Ovary (tissue), 9 donors: ENCODE data around the gene SPATC1L. TPM values are rescaled to one million over a fixed set of nuclear protein-coding genes. Genes with fewer than 3 reads are reported as not detected.
A peak's percentile ranks its signal among the peaks of the same experiment; 100 is the strongest.

ENCODE experiments used
- DNase-seq, 5 donors: peaks; one replicate each; pipeline ENCODE4 v3.0.0-alpha.2; 2019 to 2020
- H3K27ac ChIP-seq, 2 donors: fragments of 200-600 bp; one replicate each; pipeline versions ENCODE4 v1.5.1 to v1.8.0; 2019 to 2022
- H3K27me3 ChIP-seq: fragments of 200-600 bp; one replicate; pipeline ENCODE4 v1.8.0; 2022
- H3K36me3 ChIP-seq: fragments of 200-600 bp; sonication (generic); one replicate; pipeline ENCODE4 v1.5.1; 2019
- H3K4me1 ChIP-seq: one replicate; pipeline ENCODE4 v1.8.1; 2013; ENCODE audit warnings: mild to moderate bottlenecking, moderate library complexity; ENCODE audit not compliant: insufficient read depth
- H3K4me3 ChIP-seq: fragments of 200-600 bp; sonication (generic); one replicate; pipeline ENCODE4 v1.5.1; 2017
- H3K9me3 ChIP-seq, 2 donors: fragments of 200-600 bp in 1 of 2; sonication (generic) in 1 of 2; one replicate each; pipeline versions ENCODE4 v1.5.1 to v1.8.1; 2013 to 2019; ENCODE audit warnings: mild to moderate bottlenecking in 1 of 2, moderate library complexity in 1 of 2
- EP300 ChIP-seq: sonication (generic); formaldehyde crosslinking; IDR thresholded peaks from one replicate; pipeline ENCODE4 v1.6.1; 2017; ENCODE audit warnings: antibody characterized with exemption
- POLR2A ChIP-seq: fragments of 450-650 bp; IDR thresholded peaks from one replicate; pipeline ENCODE4 v1.6.1; 2017; ENCODE audit warnings: antibody characterized with exemption, mild to moderate bottlenecking, moderate library complexity
- WGBS, 3 donors: extraction: QIAGEN DNeasy Blood & Tissue Kit in 1 of 3; methylation state at CpG; one replicate each; pipeline versions ENCODE4 v1.1.5 to v1.1.7; 2013 to 2017; 5-methylcytosine and 5-hydroxymethylcytosine counted together
- intact Hi-C, 4 donors: fragments of 100-400 bp; cut with DNase I; formaldehyde crosslinking; loops; one replicate each; pipeline versions ENCODE4 v1.11.0 to v1.15.1; 2022 to 2023
- polyA plus RNA-seq, 2 donors: library from polyadenylated mRNA; stranded (reverse); fragments of 200-250 nt in 1 of 2; fragments of 350-450 nt in 1 of 2; fragmentation: Illumina TruSeq in 1 of 2; extraction: RNeasy Lipid Tissue Mini Kit (QIAGEN cat#74804) in 1 of 2; gene quantifications; one replicate each; pipeline ENCODE4 v1.2.3, GENCODE V29; 2013 to 2014
- total RNA-seq, 7 donors: library from RNA; depleted of rRNA in 2 of 7; stranded (reverse); fragments of >200 nt in 2 of 7; fragmentation: NEBNext Ultra II Directional in 3 of 7; extraction: Animal tissue kit (Norgen Biotek cat#: 25700) in 3 of 7; gene quantifications; one replicate each; pipeline versions ENCODE4 v1.1.0 to v1.2.4, GENCODE V29; 2016 to 2023
- TF ChIP-seq, protein P1 (sequence below), 3 donors: fragments of 450-650 bp in 2 of 3; fragments of 200-600 bp in 1 of 3; IDR thresholded peaks; one replicate each; pipeline versions ENCODE4 v1.5.1 to v1.8.0; 2016 to 2022; ENCODE audit warnings: antibody characterized with exemption in 3 of 3, mild to moderate bottlenecking in 1 of 3
- donor health status: DM: no; HTN: no; CAD: no; lungs with moderate emphysema.
- donor health status: DM: no; HTN: no; CAD: no.
- donor health status: Bipolar disorder and iron deficiency.
- donor health status: DM: yes; HTN: yes; CAD: no.
- donor health status: DM: no; HTN: no; CAD: no.
- donor health status: DM: yes; HTN: yes; CAD: no.

SPATC1L gene
- total and polyA plus RNA-seq, 9 donors: 2.8 to 21.3 (median 14.9) TPM

DNA sequence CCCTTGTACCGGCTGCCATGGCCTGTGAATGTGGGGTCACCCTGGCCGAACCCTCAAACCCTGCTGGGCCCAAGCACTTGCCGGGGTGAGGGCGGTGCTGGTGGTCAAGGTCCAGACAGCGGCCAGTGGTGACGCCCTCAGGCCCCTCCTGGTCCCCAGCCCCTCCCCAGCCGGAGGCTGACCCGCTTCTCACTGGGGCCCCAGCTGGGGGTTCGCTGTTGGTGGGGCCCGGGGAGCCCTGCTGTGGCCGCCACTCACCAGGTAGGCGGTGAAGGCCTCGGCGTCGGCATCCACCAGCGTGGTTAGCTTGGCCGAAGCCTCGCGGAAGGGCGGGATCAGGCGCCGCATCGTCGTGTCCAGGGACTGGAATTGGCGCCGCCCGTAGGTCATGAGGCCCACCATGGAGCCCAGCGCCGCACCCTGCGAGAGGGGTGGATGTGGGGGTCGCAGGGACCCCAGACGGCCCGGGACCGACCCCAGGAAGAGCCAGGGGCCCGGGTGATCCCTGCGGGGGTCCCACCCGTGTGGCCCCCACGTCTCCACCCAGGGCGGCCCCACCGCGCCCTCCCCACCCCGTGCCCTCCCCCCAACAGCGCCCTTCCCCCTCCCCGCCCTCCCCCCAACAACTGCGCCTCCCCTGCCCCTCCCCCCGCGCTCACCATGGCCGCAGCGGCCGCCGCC lies 39.0 kb downstream of the SPATC1L start:
- no peak overlapping the region for H3K4me3 ChIP-seq
- H3K36me3 ChIP-seq: no peaks in the 10 kb centered on the region
- peaks cover 7% of the 10 kb centered on the region for H3K4me1 ChIP-seq
- TF ChIP-seq EP300: no peak
- no peak for TF ChIP-seq POLR2A
- TF ChIP-seq, protein P1, sequence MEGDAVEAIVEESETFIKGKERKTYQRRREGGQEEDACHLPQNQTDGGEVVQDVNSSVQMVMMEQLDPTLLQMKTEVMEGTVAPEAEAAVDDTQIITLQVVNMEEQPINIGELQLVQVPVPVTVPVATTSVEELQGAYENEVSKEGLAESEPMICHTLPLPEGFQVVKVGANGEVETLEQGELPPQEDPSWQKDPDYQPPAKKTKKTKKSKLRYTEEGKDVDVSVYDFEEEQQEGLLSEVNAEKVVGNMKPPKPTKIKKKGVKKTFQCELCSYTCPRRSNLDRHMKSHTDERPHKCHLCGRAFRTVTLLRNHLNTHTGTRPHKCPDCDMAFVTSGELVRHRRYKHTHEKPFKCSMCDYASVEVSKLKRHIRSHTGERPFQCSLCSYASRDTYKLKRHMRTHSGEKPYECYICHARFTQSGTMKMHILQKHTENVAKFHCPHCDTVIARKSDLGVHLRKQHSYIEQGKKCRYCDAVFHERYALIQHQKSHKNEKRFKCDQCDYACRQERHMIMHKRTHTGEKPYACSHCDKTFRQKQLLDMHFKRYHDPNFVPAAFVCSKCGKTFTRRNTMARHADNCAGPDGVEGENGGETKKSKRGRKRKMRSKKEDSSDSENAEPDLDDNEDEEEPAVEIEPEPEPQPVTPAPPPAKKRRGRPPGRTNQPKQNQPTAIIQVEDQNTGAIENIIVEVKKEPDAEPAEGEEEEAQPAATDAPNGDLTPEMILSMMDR (IDR thresholded peaks at IDR 0.05): no peak
- WGBS, 3 donors: 92 to 94% (median 93%) methylated on average over 36 to 51 of the region's 51 CpGs
- no peaks in the 10 kb centered on the region for H3K27me3 ChIP-seq
- no peak overlapping the region for H3K27ac ChIP-seq
- peak; percentile 19 to 47 (median 45) for DNase-seq
- no peaks in the 10 kb centered on the region for H3K9me3 ChIP-seq
- intact Hi-C loops: no loop called here

DNA sequence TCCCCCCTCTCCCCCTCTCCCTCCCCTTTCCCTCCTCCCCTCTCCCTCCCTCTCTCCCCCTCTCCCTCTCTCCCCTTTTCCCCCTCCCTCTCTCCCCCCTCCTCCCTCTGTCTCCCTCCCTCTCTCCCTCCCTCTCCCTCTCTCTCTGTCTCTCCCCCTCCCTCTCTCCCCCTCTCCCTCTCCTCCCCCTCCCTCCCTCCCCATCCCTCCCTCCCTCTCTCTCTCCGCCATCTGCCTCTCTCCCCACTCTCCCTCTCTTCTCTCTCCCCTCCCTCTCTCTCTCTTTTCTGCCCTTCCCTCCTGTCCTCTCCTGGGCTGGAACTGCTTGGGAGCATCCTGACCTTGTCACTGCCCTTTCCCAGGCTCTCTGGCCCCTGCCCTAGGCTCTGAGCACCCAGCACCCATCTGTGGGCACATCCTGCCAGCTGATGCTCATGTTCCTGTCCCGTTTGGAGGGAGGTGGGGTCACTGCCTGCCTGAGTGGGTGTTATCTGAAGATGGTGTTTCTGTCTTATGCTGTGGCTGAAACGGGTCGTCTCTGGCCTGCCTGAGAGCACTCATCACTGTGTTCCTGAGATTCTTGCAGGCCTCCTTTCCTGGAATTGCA lies 39.7 kb downstream of the SPATC1L start:
- H3K9me3 ChIP-seq: no peaks in the 10 kb centered on the region
- 11 to 36% (median 23%) methylated on average over 3 to 4 of the region's 4 CpGs for WGBS, 3 donors
- H3K4me1 ChIP-seq: peaks cover 7% of the 10 kb centered on the region
- no peaks in the 10 kb centered on the region for H3K36me3 ChIP-seq
- H3K27me3 ChIP-seq: no peaks in the 10 kb centered on the region
- H3K27ac ChIP-seq: no peak overlapping the region
- TF ChIP-seq EP300 (no peak), POLR2A (no peak)
- TF ChIP-seq, protein P1 (IDR thresholded peaks at IDR 0.05): no peak
- intact Hi-C loops: loop anchor here in 1 of 4 donors (5.0 kb wide), 1 partner anchor 73 kb away; no protein-coding TSS in a partner anchor
- no peak overlapping the region for H3K4me3 ChIP-seq
- DNase-seq: peak in 3 of 5 donors; percentile 17 to 34 (median 22)

DNA sequence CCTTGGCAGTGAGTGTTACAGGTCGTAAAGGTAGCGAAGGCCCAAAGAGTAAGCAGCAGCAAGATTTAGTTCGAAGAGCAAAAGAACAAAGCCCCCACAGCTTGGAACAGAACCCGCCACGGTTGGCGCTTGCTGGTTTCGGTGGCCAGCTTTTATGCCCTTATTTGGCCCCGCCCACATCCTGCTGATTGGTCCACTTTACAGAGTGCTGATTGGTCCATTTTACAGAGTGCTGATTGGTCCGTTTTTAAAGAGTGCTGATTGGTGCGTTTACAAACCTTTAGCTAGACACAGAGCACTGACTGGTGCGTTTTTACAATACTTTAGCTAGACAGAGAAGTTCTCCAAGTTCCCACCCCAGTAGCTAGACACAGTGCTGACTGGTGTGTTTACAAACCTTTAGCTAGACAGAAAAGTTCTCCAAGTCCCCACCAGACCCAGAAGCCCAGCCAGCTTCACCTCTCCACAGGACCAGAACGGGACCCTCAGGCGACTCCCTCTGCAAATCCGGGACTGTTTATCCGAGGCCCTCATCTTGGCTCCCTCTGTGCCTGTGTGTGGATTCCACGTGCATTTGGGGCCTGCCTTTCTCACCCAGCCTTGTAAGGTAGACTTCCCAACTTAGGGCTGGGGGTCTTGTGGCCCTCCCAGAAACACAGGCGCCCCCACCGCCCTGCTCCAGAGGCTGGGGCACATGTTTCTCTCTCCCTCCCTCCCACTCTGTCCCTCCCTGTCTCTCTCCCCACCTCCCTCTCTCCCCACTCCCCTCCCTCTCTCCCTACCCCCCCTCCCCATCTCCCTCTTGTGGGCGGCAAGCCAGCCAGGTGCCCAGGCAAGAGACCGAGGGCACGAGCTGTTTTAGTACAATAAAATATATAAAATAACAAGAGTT lies 41.4 kb downstream of the SPATC1L start:
- H3K9me3 ChIP-seq: no peaks in the 10 kb centered on the region
- intact Hi-C loops: loop anchor here in 1 of 4 donors (5.0 kb wide), 1 partner anchor 74 kb away; no protein-coding TSS in a partner anchor
- H3K27me3 ChIP-seq: no peaks in the 10 kb centered on the region
- no peak overlapping the region for H3K4me3 ChIP-seq
- H3K36me3 ChIP-seq: no peaks in the 10 kb centered on the region
- peaks cover 7% of the 10 kb centered on the region for H3K4me1 ChIP-seq
- 78 to 85% (median 80%) methylated on average over 21 of the region's 21 CpGs for WGBS, 3 donors
- DNase-seq: peak in 4 of 5 donors; percentile 21 to 44 (median 40)
- TF ChIP-seq POLR2A: no peak
- no peak for TF ChIP-seq EP300
- TF ChIP-seq, protein P1 (IDR thresholded peaks at IDR 0.05): no peak
- no peak overlapping the region for H3K27ac ChIP-seq
